ENCODE data around the gene TMPRSS7. TPM values are rescaled to one million over a fixed set of nuclear protein-coding genes. Genes with fewer than 3 reads are reported as not detected.
"Not testable (repeated sequence)": the region's sequence is repeated elsewhere in the genome, so short reads cannot be mapped to it uniquely, and the experiment has no call there.

TMPRSS7 gene
- polyA plus RNA-seq, 1 donor from 2014 or later = 0.52 TPM

- H3K79me2 ChIP-seq (replicated peaks; ENCODE audit: insufficient read depth, low read length) = no peaks in the 10 kb centered on the region
- no peaks in the 10 kb centered on the region for H4K20me1 ChIP-seq (ENCODE audit: insufficient read depth)
- TF ChIP-seq MXI1 (conservative IDR thresholded peaks at IDR 0.05; ENCODE audit: poor library complexity, severe bottlenecking) (no peak), CTCF (IDR thresholded peaks at IDR 0.05; ENCODE audit: poor library complexity, severe bottlenecking) (no peak), EP300 (conservative IDR thresholded peaks at IDR 0.05; ENCODE audit: poor library complexity, severe bottlenecking) (no peak), TAF1 (IDR thresholded peaks at IDR 0.05; ENCODE audit: low read depth) (no peak)
- H2AFZ ChIP-seq (ENCODE audit: low read depth, low read length) = no peak overlapping the region
- no peak overlapping the region for H3K27ac ChIP-seq (ENCODE audit: low read length)
- H3K4me3 ChIP-seq (ENCODE audit: low read length) = no peak overlapping the region
- no peaks in the 10 kb centered on the region for H3F3A ChIP-seq (ENCODE audit: insufficient read depth, low read length, poor library complexity, severe bottlenecking)
- no peak overlapping the region for H3K9ac ChIP-seq (ENCODE audit: low read length)
- H3K4me2 ChIP-seq (ENCODE audit: low read length) = no peak overlapping the region
- no peaks in the 10 kb centered on the region for H3K9me2 ChIP-seq (ENCODE audit: insufficient read depth, low read length)
- no peaks in the 10 kb centered on the region for H3K36me3 ChIP-seq (ENCODE audit: insufficient read depth, low read length)
- no peaks in the 10 kb centered on the region for H3K9me3 ChIP-seq (ENCODE audit: low read length)
- H3K27me3 ChIP-seq (ENCODE audit: insufficient read depth, low read depth, low read length) = no peaks in the 10 kb centered on the region
Observed at GRCh38 chr3:112035241-112035640, 705 bp downstream of the TMPRSS7 start.

DNA sequence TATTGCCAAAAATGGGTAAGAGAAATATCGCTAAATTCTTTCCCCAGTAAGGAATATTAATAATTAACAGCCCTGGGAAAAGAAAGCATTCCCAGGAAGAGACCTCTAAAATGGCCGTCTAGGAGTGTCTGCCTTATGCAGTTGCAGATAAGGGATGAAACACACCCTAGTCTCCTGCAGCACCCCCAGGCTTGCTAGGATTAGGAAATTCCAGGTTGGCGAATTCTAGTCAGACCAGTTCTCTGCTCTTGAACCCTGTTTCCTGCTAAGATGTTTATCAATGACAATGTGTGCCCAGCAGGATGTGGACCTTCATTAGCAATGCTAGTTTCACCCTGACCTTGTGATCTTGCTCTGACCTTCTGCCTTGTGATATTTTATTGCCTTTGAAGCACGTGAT, 2.7 kb downstream of the TMPRSS7 start:
- not testable (repeated sequence) for H4K20me1 ChIP-seq (ENCODE audit: insufficient read depth); H3K9ac ChIP-seq (ENCODE audit: low read length); H3K36me3 ChIP-seq (ENCODE audit: insufficient read depth, low read length); H3K9me2 ChIP-seq (ENCODE audit: insufficient read depth, low read length); H3K79me2 ChIP-seq (replicated peaks; ENCODE audit: insufficient read depth, low read length); H3K27ac ChIP-seq (ENCODE audit: low read length); H3K4me2 ChIP-seq (ENCODE audit: low read length); H2AFZ ChIP-seq (ENCODE audit: low read depth, low read length); H3F3A ChIP-seq (ENCODE audit: insufficient read depth, low read length, poor library complexity, severe bottlenecking); H3K9me3 ChIP-seq (ENCODE audit: low read length); H3K4me3 ChIP-seq (ENCODE audit: low read length); H3K27me3 ChIP-seq (ENCODE audit: insufficient read depth, low read depth, low read length)

DNA sequence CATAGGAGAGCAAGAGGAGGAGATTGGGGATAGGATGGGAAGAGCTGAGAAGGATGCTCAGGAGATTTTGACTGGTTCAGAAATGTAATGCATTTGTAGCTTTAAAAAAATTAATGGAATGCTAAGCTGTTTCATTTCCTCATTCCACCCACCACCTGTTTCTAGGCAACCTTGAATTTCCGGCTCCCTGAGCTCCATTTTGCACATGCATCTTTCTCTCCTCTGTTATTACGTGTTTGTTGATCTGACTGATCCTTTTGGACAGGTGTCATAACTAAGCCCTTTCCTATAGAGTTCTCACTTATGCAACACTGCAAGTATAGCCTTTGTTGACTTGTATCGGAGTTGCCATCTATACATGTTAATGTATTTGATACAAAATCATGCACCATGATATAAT, 4.3 kb downstream of the TMPRSS7 start:
- no peaks in the 10 kb centered on the region for H3K9me2 ChIP-seq (ENCODE audit: insufficient read depth, low read length)
- H3K27me3 ChIP-seq (ENCODE audit: insufficient read depth, low read depth, low read length) = no peaks in the 10 kb centered on the region
- no peaks in the 10 kb centered on the region for H3K9me3 ChIP-seq (ENCODE audit: low read length)
- H3K79me2 ChIP-seq (replicated peaks; ENCODE audit: insufficient read depth, low read length) = no peaks in the 10 kb centered on the region
- peak overlapping the region; percentile 46 for H3K4me2 ChIP-seq (ENCODE audit: low read length)
- H3F3A ChIP-seq (ENCODE audit: insufficient read depth, low read length, poor library complexity, severe bottlenecking) = peaks cover 5% of the 10 kb centered on the region
- H4K20me1 ChIP-seq (ENCODE audit: insufficient read depth) = no peaks in the 10 kb centered on the region
- H2AFZ ChIP-seq (ENCODE audit: low read depth, low read length) = peak overlapping the region; percentile 0
- peak overlapping the region; percentile 29 for H3K4me3 ChIP-seq (ENCODE audit: low read length)
- TF ChIP-seq POLR2AphosphoS5 (IDR thresholded peaks at IDR 0.05) (peak; percentile 90), EP300 (conservative IDR thresholded peaks at IDR 0.05; ENCODE audit: poor library complexity, severe bottlenecking) (peak; percentile 92), REST (IDR thresholded peaks at IDR 0.05; ENCODE audit: borderline replicate concordance) (peak; percentile 72), EZH2 (IDR thresholded peaks at IDR 0.05; ENCODE audit: borderline replicate concordance, insufficient read depth, low read length, poor library complexity, severe bottlenecking) (no peak), SMC3 (conservative IDR thresholded peaks at IDR 0.05; ENCODE audit: poor library complexity) (no peak), MXI1 (conservative IDR thresholded peaks at IDR 0.05; ENCODE audit: poor library complexity, severe bottlenecking) (peak; percentile 30), TAF1 (IDR thresholded peaks at IDR 0.05; ENCODE audit: low read depth) (no peak), CTCF (IDR thresholded peaks at IDR 0.05; ENCODE audit: poor library complexity, severe bottlenecking) (no peak), RAD21 (conservative IDR thresholded peaks at IDR 0.05) (no peak)
- peak overlapping the region; percentile 52 for H3K27ac ChIP-seq (ENCODE audit: low read length)
- no peak overlapping the region for H3K9ac ChIP-seq (ENCODE audit: low read length)
- no peaks in the 10 kb centered on the region for H3K36me3 ChIP-seq (ENCODE audit: insufficient read depth, low read length)
